Trophoblast cell (in vitro differentiated cells and primary cell): Measurements from ENCODE around the gene HNRNPD.
"Not testable (repeated sequence)": the region's sequence is repeated elsewhere in the genome, so short reads cannot be mapped to it uniquely, and the experiment has no call there.

ENCODE experiments used
- DNase-seq, 2 donors: peaks; one replicate each; pipeline ENCODE4 v3.0.0-alpha.2; 2016
- H2AFZ ChIP-seq: 2 replicates; pipeline ENCODE4 v1.6.1; 2013; ENCODE audit warnings: low read length, moderate library complexity, mild to moderate bottlenecking; ENCODE audit not compliant: insufficient read depth, poor library complexity
- H2AK5ac ChIP-seq: 2 replicates; pipeline ENCODE4 v1.6.1; 2013; ENCODE audit warnings: mild to moderate bottlenecking, low read length
- H2BK120ac ChIP-seq: 2 replicates; pipeline ENCODE4 v1.6.1; 2013; ENCODE audit warnings: low read length, mild to moderate bottlenecking, moderate library complexity; ENCODE audit not compliant: insufficient read depth, poor library complexity
- H2BK12ac ChIP-seq: 2 replicates; pipeline ENCODE4 v1.6.1; 2013; ENCODE audit warnings: mild to moderate bottlenecking, low read length, moderate library complexity
- H2BK5ac ChIP-seq: 2 replicates; pipeline ENCODE4 v1.6.1; 2013; ENCODE audit warnings: low read length, low read depth, moderate library complexity, mild to moderate bottlenecking; ENCODE audit not compliant: poor library complexity
- H3K14ac ChIP-seq: 2 replicates; pipeline ENCODE4 v1.6.1; 2013; ENCODE audit warnings: mild to moderate bottlenecking, low read length
- H3K18ac ChIP-seq: 2 replicates; pipeline ENCODE4 v1.6.1; 2013; ENCODE audit warnings: mild to moderate bottlenecking, low read length
- H3K23ac ChIP-seq: 2 replicates; pipeline ENCODE4 v1.6.1; 2013; ENCODE audit warnings: low read length
- H3K27ac ChIP-seq: 2 replicates; pipeline ENCODE4 v1.5.1; 2013; ENCODE audit warnings: low read depth, mild to moderate bottlenecking, inconsistent platforms, low read length, moderate library complexity
- H3K27me3 ChIP-seq: 2 replicates; pipeline ENCODE4 v1.6.1; 2013; ENCODE audit warnings: inconsistent platforms, mild to moderate bottlenecking, low read length, moderate library complexity; ENCODE audit not compliant: insufficient read depth
- H3K36me3 ChIP-seq, 2 experiments: 1 replicate in 1 of 2; 2 replicates in 1 of 2; pipeline ENCODE4 v1.6.1; 2013; ENCODE audit warnings: low read length in 2 of 2, mild to moderate bottlenecking in 2 of 2, moderate library complexity in 1 of 2; ENCODE audit not compliant: insufficient read depth in 2 of 2, control insufficient read depth in 1 of 2
- H3K4ac ChIP-seq: 2 replicates; pipeline ENCODE4 v1.6.1; 2013; ENCODE audit warnings: low read depth, mild to moderate bottlenecking, low read length, moderate library complexity
- H3K4me1 ChIP-seq, 2 experiments: 1 replicate in 1 of 2; 2 replicates in 1 of 2; pipeline ENCODE4 v1.6.1; 2013; ENCODE audit warnings: low read length in 2 of 2, mild to moderate bottlenecking in 2 of 2, moderate library complexity in 1 of 2; ENCODE audit not compliant: insufficient read depth in 2 of 2, control insufficient read depth in 1 of 2
- H3K4me2 ChIP-seq: 2 replicates; pipeline ENCODE4 v1.6.1; 2013; ENCODE audit warnings: inconsistent platforms, mild to moderate bottlenecking, low read length, moderate library complexity
- H3K4me3 ChIP-seq: 2 replicates; pipeline ENCODE4 v1.5.1; 2013; ENCODE audit warnings: mild to moderate bottlenecking, low read depth, low read length, inconsistent platforms
- H3K79me1 ChIP-seq: one replicate; pipeline ENCODE4 v1.6.1; 2013; ENCODE audit warnings: low read length
- H3K79me2 ChIP-seq: 2 replicates; pipeline ENCODE4 v1.6.1; 2013; ENCODE audit warnings: low read length, mild to moderate bottlenecking; ENCODE audit not compliant: control insufficient read depth, insufficient read depth, poor library complexity
- H3K9ac ChIP-seq: 2 replicates; pipeline ENCODE4 v1.6.1; 2013; ENCODE audit warnings: mild to moderate bottlenecking, low read length
- H3K9me3 ChIP-seq: 2 replicates; pipeline ENCODE4 v1.6.1; 2013; ENCODE audit warnings: low read depth, mild to moderate bottlenecking, control low read depth, inconsistent platforms, low read length; ENCODE audit not compliant: insufficient read depth
- H4K12ac ChIP-seq: 2 replicates; pipeline ENCODE4 v1.6.1; 2013; ENCODE audit warnings: low read depth, mild to moderate bottlenecking, low read length, moderate library complexity
- H4K8ac ChIP-seq: 2 replicates; pipeline ENCODE4 v1.6.1; 2013; ENCODE audit warnings: low read depth, mild to moderate bottlenecking, low read length, moderate library complexity
- H4K91ac ChIP-seq: one replicate; pipeline ENCODE4 v1.6.1; 2013; ENCODE audit warnings: low read depth, mild to moderate bottlenecking, low read length, moderate library complexity
- WGBS: extraction: QIAGEN DNeasy Blood & Tissue Kit; methylation state at CpG from one replicate; pipeline ENCODE4 v1.1.7; 2013; ENCODE audit warnings: missing lambda C conversion rate; ENCODE audit not compliant: insufficient read length, insufficient coverage; ENCODE audit errors: extremely low coverage; 5-methylcytosine and 5-hydroxymethylcytosine counted together

Gene HNRNPD

DNA sequence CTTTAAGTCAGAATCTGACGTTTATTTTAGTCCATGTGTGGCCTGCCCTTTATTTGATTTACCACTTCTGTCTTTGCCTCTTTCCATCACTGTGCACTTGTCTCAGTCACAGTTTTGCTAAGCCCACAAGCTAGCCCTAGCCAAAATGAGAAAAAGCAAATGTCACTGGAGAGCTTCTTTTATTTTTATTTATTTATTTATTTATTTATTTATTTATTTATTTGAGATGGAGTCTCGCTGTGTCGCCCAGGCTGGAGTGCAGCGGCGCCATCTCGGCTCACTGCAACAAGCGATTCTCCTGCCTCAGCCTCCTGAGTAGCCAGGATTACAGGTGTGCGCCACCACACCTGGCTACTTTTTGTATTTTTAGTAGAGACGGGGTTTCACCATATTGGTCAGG is 16.3 kb upstream of the HNRNPD start:
- not testable (repeated sequence) for H3K79me2 ChIP-seq, H3K4me2 ChIP-seq, H3K9me3 ChIP-seq, H3K4me3 ChIP-seq, H2BK5ac ChIP-seq, H3K79me1 ChIP-seq, H2BK12ac ChIP-seq, H3K36me3 ChIP-seq, H4K12ac ChIP-seq, H2BK120ac ChIP-seq, H3K27me3 ChIP-seq, H2AFZ ChIP-seq, H2AK5ac ChIP-seq, H4K91ac ChIP-seq, H3K23ac ChIP-seq, H3K4me1 ChIP-seq, H3K27ac ChIP-seq, H3K9ac ChIP-seq, H4K8ac ChIP-seq, H3K14ac ChIP-seq, H3K18ac ChIP-seq, DNase-seq, H3K4ac ChIP-seq
- no CpG with 5 or more reads among the region's 9 CpGs for WGBS

DNA sequence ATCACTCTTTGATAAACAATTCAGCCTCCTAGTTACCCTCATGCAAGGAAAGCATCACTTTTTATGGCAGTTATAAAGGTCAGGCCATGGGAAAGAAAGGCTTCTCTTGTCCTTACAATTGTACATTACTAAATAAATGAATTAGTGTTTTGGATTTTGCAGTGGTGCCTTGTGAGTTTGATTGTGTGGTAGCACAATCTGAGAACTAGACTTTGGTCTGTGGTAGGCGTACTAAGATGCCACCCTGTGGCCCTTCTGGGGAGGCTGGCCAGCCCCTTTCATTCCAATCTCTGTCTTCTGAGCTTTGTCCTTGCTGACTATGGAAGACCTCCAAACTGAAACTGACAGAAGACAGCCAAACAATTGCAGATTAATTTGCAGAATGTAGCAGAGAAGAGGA is 14.6 kb upstream of the HNRNPD start:
- H3K4me2 ChIP-seq = no peak overlapping the region
- H2AK5ac ChIP-seq = no peak overlapping the region
- no peak overlapping the region for H4K91ac ChIP-seq
- no peaks in the 10 kb centered on the region for H3K36me3 ChIP-seq
- H3K9ac ChIP-seq = no peak overlapping the region
- H3K23ac ChIP-seq = no peak overlapping the region
- no peak overlapping the region for H2BK5ac ChIP-seq
- no peaks in the 10 kb centered on the region for H3K79me1 ChIP-seq
- H3K4ac ChIP-seq = no peak overlapping the region
- H4K12ac ChIP-seq = no peak overlapping the region
- no peaks in the 10 kb centered on the region for H3K27me3 ChIP-seq
- no peaks in the 10 kb centered on the region for H3K79me2 ChIP-seq
- H3K18ac ChIP-seq = no peak overlapping the region
- no CpG with 5 or more reads among the region's 1 CpG for WGBS
- H3K4me1 ChIP-seq = no peaks in the 10 kb centered on the region
- H2AFZ ChIP-seq = no peak overlapping the region
- H3K9me3 ChIP-seq = no peaks in the 10 kb centered on the region
- DNase-seq = no peak
- no peak overlapping the region for H2BK12ac ChIP-seq
- H4K8ac ChIP-seq = no peak overlapping the region
- no peak overlapping the region for H3K27ac ChIP-seq
- no peak overlapping the region for H3K4me3 ChIP-seq
- H2BK120ac ChIP-seq = no peak overlapping the region
- no peak overlapping the region for H3K14ac ChIP-seq

DNA sequence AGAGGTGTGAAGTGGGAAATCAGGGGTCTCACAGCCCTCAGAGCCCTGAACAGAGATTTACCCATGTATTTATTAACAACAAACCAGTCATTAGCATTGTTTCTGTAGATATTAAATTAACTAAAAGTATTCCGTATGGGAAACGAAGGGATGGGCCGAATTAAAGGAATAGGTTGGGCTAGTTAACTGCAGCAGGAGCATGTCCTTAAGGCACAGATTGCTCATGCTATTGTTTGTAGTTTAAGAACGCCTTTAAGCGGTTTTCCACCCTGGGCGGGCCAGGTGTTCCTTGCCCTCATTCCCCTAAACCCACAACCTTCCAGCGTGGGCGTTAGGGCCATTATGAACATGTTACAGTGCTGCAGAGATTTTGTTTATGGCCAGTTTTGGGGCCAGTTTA is 12.5 kb upstream of the HNRNPD start:
- not testable (repeated sequence) for H3K27me3 ChIP-seq, H3K4me1 ChIP-seq, H4K91ac ChIP-seq, H3K79me1 ChIP-seq, H3K36me3 ChIP-seq, H4K8ac ChIP-seq, H2BK12ac ChIP-seq, H3K79me2 ChIP-seq, H4K12ac ChIP-seq, H3K18ac ChIP-seq, H2AK5ac ChIP-seq, H2AFZ ChIP-seq, H2BK120ac ChIP-seq, H3K23ac ChIP-seq, H2BK5ac ChIP-seq, H3K27ac ChIP-seq, H3K9me3 ChIP-seq, H3K4ac ChIP-seq, H3K14ac ChIP-seq, H3K4me2 ChIP-seq, DNase-seq, H3K9ac ChIP-seq, H3K4me3 ChIP-seq
- no CpG with 5 or more reads among the region's 8 CpGs for WGBS

DNA sequence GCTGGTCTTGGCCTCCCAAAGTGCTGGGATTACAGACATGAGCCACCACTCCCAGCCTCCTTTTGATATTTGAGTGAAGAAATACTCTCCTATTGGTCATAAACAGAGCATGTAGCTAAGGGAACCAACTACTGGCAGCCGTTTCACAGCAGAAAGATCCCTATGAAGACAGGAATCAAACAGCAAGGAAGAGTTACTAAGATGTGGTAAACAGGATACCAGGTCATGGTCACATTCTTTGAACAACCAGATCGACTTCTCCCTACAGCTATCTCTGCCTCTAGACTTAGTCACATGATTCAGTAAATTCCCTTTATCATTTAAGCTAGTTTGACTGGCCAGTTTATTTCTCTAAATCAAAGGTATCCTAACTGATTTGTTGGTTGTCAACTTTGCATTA is 9.0 kb upstream of the HNRNPD start:
- H3K4ac ChIP-seq = no peak overlapping the region
- no peaks in the 10 kb centered on the region for H3K79me2 ChIP-seq
- H4K8ac ChIP-seq = no peak overlapping the region
- no peak overlapping the region for H3K4me2 ChIP-seq
- WGBS = no CpG with 5 or more reads among the region's 2 CpGs
- no peak overlapping the region for H3K4me3 ChIP-seq
- no peaks in the 10 kb centered on the region for H3K79me1 ChIP-seq
- no peak overlapping the region for H2BK120ac ChIP-seq
- no peak overlapping the region for H3K9ac ChIP-seq
- no peaks in the 10 kb centered on the region for H3K27me3 ChIP-seq
- no peak overlapping the region for H2AK5ac ChIP-seq
- H3K18ac ChIP-seq = no peak overlapping the region
- H2BK12ac ChIP-seq = no peak overlapping the region
- no peak overlapping the region for H2BK5ac ChIP-seq
- no peaks in the 10 kb centered on the region for H3K4me1 ChIP-seq
- H4K12ac ChIP-seq = no peak overlapping the region
- no peak for DNase-seq
- no peak overlapping the region for H3K23ac ChIP-seq
- no peak overlapping the region for H2AFZ ChIP-seq
- no peak overlapping the region for H3K27ac ChIP-seq
- H4K91ac ChIP-seq = no peak overlapping the region
- H3K36me3 ChIP-seq = no peaks in the 10 kb centered on the region
- H3K14ac ChIP-seq = no peak overlapping the region
- peaks cover 3% of the 10 kb centered on the region for H3K9me3 ChIP-seq
